Right renal cortex interstitium (tissue), 3 donors: ENCODE results near the gene RPS6KB2. TPM values are rescaled to one million over a fixed set of nuclear protein-coding genes. Genes with fewer than 3 reads are reported as not detected.

Experiments used
- DNase-seq, 3 donors: peaks; one replicate each; pipeline ENCODE4 v3.0.0-alpha.2; 2013; ENCODE audit warnings: low read depth in 3 of 3, low spot score in 2 of 3
- polyA plus RNA-seq, 3 donors: library from polyadenylated mRNA; unstranded; fragments of 120-200 nt; gene quantifications; one replicate each; pipeline ENCODE4 v1.2.1, GENCODE V29; 2013; ENCODE audit not compliant: insufficient read length in 3 of 3

The RPS6KB2 gene
- polyA plus RNA-seq, result 10 to 100 TPM; 36.0 to 45.1 (median 39.1) TPM

DNA sequence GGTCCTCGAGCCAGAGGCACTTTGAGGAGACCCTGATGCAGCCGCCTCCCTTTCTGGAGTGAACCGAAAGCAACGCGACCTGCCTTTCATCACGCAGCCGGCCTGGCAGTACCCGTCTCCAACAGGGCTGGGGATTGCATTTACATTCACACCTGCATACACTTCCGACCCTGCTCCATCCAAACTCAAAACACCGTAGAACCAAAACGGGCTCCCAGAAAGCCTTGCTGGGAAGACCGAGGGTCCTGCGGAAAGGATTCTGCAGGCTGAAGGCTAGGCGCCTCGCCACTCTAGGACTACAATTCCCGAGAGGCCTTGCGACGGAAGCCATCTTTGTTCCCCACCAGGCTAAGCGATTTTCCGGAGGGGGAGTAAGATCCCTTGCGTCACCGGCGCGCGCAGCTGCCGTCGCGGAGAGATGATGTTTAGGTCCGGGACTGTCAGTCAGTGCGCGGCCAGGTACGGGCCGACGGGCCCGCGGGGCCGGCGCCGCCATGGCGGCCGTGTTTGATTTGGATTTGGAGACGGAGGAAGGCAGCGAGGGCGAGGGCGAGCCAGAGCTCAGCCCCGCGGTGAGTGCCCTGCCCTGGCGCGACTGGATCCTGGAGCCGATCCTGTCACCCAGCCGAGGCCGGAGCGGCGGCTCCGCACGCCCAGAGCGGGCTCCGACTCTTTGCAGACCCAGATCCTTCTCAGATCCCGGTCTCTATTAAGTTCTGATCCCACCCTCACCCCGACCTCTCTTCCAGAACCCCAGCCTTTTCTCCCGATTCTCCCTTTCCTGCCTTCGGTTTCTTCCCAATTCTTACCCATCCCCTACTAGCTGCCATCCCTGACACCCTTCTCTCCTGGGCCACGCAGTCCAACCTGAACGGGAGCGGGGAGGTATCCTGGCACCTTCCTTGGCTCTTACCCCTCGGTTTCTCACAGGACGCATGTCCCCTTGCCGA lies at the start of gene RPS6KB2:
Gene RPS6KB2 (plus strand): TSS at position 443 of the 950 bp plus-strand sequence. CDS start 52 bp downstream, at position 495.
- peak; percentile 94 to 96 (median 95) for DNase-seq

DNA sequence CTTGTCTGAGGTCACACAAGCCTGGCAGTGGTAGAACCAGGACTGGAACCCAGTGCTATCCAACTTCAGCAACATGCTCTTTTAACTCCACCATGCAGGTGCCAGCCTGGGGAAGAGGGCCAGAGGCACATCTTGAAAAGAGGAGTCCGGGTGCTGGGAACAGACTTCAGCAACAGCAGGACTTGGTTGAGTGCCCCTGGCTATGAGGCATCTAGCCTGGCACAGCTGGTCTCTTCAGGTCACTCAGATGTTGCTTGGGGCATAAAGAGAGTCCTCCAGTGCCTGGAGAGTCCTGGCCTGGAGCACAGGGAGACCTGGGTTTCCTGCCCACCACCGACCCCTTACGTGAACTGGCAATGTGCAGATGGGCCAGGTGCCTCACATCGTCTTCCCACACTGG lies 49.8 kb upstream of the RPS6KB2 start:
- DNase-seq, result no peak

DNA sequence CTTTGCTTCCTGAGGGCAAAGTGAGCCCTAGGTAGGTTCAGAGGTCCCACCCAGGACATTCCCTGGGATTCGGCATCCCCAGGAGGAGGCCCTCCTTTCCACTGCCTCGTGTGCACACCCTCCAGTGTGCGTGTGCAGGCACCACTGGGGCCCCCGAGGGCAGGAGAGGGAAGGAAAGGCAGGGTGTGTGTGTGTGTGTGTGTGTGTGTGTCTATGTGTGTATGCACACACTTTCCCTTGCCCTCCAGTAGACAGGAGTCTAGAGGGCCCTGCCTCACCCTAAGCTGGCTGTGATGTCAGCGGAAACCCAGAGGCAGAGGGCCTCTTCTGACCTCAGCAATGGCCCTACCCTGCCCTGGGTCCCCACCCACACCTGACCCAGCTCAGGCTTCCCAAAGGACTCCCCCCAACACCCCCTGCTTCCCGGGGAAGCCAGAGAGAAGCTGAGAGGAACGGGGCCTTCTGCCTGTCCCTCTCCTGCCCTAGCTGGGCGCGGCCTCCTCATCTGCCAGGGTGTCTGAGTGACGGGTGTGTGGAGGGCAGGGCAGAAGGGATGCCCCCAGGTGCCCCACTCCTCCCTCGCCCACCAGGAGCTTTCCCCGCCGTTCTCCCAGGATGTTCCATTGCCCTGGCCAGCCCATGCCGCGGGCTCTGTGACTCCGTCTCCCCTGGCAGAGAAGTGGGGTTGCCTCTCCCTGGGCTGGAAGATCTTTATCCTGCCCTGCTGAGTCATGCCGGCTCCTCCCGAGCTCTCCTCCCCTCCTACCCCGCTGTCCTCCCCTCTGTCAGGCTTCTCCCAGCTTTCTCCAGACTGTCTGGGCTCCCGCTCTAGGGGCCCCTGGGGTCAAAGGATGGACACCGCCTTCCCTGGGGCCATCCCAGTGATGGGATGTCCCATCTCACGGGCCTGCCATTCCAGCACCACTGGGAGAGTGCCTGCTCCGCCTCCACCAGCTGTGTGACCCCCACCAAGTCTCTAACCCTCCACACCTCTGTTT lies 48.9 kb upstream of the RPS6KB2 start:
- DNase-seq, result no peak

DNA sequence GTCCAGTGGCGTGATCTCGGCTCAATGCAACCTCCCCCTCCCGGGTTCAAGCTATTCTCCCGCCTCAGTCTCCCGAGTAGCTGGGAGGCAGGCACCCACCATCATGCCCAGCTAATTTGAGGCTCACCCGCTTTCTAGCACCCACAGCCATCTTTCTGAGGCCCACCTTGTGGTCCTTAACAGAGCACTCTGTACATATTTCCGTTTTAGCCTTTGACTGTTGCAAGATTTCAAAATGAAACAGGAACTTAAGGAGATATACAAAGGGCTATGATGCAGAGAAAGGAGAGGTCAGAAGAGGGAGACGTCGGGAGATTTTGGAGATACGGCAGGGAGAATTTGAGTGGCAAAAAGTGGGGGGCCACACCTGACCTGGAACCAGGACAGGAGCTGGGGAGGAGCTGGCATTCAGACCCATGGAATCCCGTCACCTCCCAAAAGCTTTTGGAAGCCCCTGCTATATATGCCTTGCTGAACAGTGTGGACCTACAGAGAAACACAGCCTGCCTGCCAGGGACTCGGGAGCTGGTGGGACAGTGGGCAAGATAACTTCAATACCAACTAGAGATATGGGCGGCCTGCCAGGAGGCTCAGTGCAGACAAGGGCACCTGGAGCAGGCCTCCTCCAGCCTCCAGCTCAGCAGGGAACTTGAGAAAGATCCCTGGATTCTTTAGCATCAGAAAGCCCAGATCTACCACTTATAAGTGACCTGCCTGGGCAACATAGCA lies 46.9 kb upstream of the RPS6KB2 start:
- DNase-seq, result no peak

DNA sequence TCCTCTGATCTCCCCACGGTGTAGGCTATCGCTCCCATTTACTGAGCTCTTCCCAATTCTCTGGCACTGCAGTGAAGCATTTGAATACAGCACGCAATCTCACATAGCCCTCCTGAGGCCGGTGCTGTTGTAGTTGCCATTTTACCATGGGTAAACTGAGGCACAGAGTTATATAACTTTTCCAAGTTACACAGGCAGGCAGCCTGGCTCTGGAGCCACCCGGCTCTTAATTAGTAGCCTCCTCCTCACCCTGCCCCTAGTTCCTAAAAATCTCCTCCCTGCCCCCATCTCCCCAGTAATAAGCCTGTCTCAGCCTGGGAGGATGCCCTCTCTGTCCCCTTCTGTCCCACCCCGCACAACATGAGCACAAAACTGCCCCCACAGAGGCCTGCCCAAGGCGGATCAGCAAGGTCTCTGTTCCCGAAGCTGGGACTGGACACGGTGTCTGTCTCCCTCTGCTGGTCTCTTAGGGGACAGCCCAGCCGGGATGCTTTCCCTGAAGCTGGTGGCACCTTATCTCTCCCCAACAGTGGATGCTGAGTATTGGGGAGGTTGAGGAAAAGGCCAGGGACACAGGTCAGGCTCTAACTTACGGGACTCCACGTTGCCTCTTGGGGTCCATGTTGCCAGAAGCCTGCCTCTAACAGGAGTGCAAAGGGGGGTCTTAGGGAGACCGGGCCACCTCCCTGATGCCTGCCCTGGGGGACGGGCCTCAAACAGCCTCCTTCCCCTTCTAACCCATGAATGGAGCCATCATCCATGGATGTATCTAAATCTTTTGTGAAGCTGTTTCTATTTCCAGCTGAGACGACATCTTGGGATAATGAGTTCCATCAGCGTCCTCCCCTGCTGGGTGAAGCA lies 45.8 kb upstream of the RPS6KB2 start:
- no peak for DNase-seq

DNA sequence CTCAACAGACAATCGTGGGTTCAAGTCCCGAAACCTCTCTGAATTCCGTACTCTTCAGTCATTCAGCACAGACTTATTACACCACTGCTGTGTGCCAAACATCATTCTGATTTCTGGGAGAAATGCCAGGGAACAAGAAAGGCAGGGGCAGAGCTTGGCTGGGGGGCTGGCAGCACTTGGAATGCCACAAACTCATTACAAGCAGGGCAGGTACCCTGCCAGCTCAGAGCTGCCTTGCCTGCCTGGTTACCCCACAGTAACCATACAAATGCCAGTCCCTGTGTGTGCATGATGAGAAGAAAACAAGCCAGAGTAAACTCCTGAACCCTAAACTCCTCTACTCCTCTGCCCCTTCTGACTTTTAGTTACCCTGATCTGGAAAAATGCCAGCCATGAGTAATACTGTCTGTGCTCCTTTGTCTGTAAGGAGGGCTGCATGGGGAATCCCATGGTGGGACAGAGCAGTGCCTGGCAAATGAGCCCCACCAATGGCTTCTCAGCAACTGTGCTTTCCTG lies 43.4 kb upstream of the RPS6KB2 start:
- DNase-seq, result no peak

DNA sequence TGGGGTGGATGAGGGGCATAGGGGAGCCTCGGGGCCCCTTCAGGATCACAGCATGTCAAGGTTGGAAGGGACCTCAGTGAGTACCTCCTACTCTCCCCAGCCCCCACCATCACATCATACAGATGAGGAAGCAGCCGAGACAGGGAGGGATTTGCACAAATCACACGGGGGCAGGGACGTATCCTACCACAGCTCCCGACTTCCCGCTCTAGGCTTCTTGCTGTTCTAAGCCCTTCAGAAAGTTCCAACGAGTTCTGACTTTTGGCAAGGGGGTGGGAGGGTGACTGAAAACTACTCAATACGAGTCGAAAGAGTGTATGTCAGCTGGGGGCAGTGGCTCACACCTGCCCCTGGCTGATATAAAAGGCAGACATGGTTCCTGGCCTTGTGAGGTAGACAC lies 41.2 kb upstream of the RPS6KB2 start:
- DNase-seq, result no peak

DNA sequence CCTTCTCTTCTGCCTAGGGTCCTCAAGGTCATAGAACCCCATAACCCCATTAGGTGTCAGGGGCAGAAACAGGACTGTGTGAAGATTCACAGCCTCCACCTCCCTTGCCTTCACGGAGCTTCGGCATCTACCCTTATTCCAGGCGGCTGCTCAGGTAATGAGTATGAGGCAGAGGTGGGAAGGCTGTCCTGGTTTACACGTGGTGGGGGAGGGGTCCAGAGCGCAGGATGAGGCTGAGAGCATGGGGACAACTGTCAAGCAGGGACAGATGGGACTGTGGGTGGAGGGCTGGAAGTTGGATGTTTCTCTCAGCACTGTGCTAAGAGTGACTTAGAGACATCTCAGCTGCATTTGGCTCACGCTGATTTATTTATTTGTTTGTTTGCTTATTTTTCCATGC lies 40.8 kb upstream of the RPS6KB2 start:
- DNase-seq, result no peak

DNA sequence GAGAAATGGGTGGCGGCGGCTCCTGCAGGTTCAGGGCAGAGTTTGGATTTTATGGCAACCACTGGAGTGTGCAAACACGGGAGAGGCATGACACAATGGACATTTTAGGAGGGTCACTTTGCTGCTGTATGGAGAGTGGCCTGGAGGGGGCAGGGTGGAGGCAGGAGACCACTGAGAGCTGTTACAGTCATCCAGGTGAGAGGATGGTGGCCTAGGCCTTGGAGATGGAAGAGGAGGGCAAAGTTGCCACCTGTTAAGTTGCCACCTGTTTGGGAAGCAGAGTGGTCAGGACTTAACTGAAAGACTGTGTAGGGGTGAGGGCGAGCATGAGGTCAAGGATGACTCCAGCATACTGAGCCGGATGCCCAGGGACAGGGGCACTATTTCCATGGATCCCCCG lies 38.8 kb upstream of the RPS6KB2 start:
- DNase-seq, result no peak

DNA sequence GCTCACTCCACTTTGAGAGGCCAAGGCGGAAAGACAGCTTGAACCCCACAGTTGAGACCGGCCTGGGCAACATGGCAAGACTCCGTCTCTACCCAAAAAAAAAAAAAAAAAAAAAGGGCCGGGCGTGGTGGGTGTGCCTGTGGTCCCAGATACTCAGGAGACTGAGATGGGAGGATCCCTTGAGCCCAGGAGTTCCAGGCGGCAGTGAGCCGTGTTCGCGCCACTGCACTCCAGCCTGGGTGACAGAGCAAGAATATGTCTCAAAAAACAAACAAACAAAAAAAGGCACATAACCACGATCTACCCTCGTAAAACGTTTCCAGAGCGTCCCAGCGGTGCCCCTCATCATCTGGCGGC lies 37.4 kb upstream of the RPS6KB2 start:
- DNase-seq, result no peak

DNA sequence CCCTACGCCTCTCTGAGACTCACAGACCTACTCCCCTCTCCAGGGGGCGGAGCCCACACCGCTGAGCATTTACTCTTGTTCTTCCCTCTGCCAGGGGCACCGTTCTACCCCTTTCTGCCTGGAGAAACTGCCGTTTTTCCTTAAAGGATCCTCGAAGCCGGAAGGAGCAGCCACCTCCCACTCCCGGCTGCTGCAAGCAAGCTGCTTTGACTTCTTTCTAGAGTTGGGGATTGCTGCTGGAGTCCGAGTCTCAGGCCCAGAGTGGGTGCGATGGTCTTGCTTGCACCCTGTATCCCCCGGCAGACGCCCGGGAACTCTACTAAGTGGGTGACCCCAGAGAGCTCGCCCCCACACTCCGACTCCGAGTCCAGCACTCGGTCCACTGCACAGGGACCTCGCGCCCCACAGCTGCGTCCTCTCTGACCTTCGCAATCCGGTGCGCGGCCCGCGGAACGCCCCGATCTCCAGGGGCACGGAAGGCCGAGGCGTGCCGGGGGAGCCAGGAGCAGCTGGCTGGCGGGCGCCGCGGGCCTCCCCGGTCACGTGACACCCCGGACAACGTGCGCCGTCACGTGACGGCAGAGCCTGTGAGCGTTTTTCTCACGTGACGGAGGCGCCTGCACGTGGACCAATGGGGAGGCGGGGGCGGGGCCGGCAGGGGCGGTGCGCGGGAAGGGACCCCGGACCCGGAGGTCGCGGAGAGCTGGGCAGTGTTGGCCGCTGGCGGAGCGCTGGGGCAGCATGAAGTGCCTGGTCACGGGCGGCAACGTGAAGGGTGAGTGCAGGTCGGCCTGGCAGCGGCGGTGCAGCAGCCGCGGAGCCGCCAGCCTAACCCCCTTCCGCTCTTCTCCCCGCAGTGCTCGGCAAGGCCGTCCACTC lies 36.8 kb upstream of the RPS6KB2 start, which contains the start of gene RAD9A:
Gene RAD9A (plus strand): TSS at position 683 of the 879 bp plus-strand sequence. CDS start 59 bp downstream, at position 742.
- peak in 1 of 3 donors; percentile 90 for DNase-seq

DNA sequence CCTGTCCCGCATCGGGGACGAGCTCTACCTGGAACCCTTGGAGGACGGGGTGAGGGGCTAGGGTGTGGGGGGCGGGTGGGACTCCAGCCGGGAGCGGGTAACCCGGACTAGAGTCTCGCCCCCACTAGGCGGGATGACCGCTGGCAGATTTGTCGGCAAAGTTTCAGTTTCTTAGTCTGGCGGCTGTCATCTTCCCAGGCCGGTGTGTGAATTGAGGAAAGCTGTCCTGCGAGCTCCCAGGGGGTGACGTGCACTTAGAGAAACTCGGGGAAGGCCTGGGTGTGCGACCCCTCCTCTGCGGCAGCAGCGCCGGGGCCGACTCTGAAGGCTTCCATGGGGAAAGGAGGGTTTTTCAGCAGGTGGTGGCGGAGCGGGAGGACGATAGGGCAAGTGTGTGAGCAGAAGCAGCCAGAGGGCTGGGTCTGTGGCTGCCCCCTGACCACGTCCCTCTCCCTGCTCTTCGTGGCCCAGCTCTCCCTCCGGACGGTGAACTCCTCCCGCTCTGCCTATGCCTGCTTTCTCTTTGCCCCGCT lies 36.0 kb upstream of the RPS6KB2 start:
- DNase-seq, result no peak

DNA sequence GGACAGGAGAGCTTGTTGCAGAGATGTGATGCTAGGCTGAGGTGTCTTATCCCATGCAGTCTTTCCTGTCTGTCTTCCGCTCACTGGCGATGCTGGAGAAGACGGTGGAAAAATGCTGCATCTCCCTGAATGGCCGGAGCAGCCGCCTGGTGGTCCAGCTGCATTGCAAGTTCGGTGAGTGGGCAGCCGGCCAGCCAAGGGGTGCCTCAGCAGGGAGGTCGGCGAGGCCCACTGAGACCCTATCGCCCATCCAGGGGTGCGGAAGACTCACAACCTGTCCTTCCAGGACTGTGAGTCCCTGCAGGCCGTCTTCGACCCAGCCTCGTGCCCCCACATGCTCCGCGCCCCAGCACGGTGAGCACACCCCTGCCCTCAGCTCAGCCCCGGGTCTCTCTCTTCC lies 34.9 kb upstream of the RPS6KB2 start:
- no peak for DNase-seq

DNA sequence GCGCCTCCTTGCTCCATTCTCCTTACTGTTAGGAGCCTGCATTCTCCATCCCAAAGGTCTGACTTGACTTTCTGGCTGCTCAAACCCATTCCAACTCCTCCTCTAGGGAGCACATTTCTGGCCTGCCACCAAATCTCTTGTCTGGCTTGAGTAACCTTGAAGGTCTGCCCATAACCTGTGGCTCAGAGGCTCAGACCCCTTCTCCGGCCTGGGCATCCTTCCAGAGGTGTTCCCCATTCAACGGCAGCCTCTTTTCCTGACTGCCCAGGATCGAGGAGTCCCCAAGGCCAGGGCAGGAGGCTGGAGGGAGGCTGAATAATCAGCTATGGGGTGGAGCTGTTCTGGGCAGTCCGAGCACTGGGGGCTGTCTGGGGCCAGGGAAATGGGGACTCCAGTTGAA lies 34.3 kb upstream of the RPS6KB2 start:
- no peak for DNase-seq

DNA sequence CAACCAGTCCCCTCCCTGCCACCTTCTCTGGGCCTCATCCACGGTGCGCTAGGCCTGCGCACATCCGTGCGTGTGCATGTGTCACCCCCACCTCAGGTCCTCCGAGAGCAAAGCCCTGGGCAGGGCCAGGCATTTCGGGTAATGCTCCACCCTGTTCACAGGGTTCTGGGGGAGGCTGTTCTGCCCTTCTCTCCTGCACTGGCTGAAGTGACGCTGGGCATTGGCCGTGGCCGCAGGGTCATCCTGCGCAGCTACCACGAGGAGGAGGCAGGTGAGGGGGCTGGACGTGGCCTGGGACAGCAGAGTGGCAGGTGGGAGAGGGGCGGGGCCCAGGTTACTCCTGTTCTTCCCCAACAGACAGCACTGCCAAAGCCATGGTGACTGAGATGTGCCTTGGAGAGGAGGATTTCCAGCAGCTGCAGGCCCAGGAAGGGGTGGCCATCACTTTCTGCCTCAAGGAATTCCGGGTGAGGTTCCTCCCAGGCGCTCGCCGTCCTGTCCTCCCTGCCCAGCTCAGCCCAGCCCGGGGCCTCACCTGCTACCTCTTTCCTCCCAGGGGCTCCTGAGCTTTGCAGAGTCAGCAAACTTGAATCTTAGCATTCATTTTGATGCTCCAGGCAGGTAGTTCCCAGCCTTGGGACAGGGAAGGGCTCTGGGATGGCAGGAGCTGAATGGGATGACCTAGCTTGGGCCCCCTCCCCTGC lies 32.6 kb upstream of the RPS6KB2 start:
- no peak for DNase-seq

DNA sequence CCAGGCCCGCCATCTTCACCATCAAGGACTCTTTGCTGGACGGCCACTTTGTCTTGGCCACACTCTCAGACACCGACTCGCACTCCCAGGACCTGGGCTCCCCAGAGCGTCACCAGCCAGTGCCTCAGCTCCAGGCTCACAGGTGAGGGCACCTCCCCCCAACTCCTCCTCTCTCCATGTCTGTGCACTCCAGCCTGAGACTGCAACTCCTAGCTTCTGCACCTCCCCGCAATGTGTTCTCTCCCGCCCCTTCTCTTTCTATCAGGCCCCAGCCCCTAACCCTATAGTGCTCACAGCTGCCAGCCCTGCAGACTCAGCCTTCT lies 32.1 kb upstream of the RPS6KB2 start:
- DNase-seq, result no peak

DNA sequence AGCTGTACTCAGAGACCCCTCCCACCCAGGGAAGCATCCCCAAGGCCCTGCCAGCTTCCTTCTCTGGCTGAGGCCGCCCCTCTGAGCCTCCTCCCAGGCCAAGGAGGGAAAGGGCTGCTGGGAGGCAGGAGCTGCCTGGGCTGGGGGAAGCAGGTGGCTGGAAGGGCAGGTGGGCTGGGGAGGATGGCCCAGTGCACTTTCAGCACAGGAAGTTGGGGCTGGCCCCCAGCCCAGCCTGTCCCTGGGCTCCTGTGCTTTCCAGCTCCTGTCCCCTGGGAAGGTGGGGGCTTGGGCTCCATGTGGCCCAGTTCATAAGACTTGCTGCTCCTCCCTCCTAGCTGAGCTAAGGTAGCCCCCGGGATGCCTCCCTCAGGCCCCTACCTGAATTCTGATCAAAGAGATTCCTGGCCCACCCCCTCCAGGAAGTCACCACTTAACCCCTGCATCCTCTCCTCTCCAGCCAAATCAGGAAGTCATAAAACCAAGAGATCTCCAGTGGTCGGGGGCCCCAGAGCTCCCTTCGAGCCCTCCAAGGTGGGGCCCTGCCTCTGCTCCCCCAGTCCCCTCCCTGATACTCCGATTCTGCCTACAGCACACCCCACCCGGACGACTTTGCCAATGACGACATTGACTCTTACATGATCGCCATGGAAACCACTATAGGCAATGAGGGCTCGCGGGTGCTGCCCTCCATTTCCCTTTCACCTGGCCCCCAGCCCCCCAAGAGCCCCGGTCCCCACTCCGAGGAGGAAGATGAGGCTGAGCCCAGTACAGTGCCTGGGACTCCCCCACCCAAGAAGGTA lies 31.5 kb upstream of the RPS6KB2 start:
- DNase-seq, result no peak
